ENCODE data around the gene ARPC1B.
A peak's percentile ranks its signal among the peaks of the same experiment; 100 is the strongest.
"Not testable (repeated sequence)": the region's sequence is repeated elsewhere in the genome, so short reads cannot be mapped to it uniquely, and the experiment has no call there.

ARPC1B gene

GRCh38 chr7:99372275-99373090, 2.0 kb upstream of the ARPC1B start:
- no peak for TF ChIP-seq CTCF (IDR thresholded peaks at IDR 0.05; ENCODE audit: unreplicated experiment in 3 of 3)
- Mint-ChIP-seq H3K9me3 (no peaks in the 10 kb centered on the region), H3K27me3 (ENCODE audit: low read depth) (peaks cover 5% of the 10 kb centered on the region), H3K27ac (peak overlapping the region; percentile 63 to 92 (median 82)), H3K4me1 (peaks cover 15% of the 10 kb centered on the region), H3K4me3 (peak overlapping the region; percentile 81 to 86 (median 83)), H3K36me3 (ENCODE audit: low read depth) (peaks cover 4% of the 10 kb centered on the region)

- Mint-ChIP-seq H3K4me1 (peaks cover 15% of the 10 kb centered on the region), H3K27ac (peak overlapping the region; percentile 63 to 92 (median 82)), H3K27me3 (ENCODE audit: low read depth) (peaks cover 5% of the 10 kb centered on the region), H3K4me3 (peak overlapping the region; percentile 81 to 86 (median 83)), H3K36me3 (ENCODE audit: low read depth) (peaks cover 4% of the 10 kb centered on the region), H3K9me3 (no peaks in the 10 kb centered on the region)
- no peak for TF ChIP-seq CTCF (IDR thresholded peaks at IDR 0.05; ENCODE audit: unreplicated experiment in 3 of 3)
These were observed 1.2 kb upstream of the ARPC1B start for GRCh38 chr7:99373091-99374066.

- no peak overlapping the region for H3K27ac Mint-ChIP-seq
- peaks cover 22% of the 10 kb centered on the region for H3K4me1 Mint-ChIP-seq
- no peak for TF ChIP-seq CTCF (IDR thresholded peaks at IDR 0.05; ENCODE audit: unreplicated experiment in 3 of 3)
- H3K36me3 Mint-ChIP-seq (ENCODE audit: low read depth), result peaks cover 4% of the 10 kb centered on the region
- H3K27me3 Mint-ChIP-seq (ENCODE audit: low read depth), result peaks cover 5% of the 10 kb centered on the region
- peak overlapping the region; percentile 54 to 74 (median 61) for H3K4me3 Mint-ChIP-seq
- no peaks in the 10 kb centered on the region for H3K9me3 Mint-ChIP-seq
These were observed 709 bp downstream of the ARPC1B start for GRCh38 chr7:99375070-99375807.

GRCh38 chr7:99379043-99379577, 4.6 kb downstream of the ARPC1B start:
- peaks cover 13% of the 10 kb centered on the region for H3K4me1 Mint-ChIP-seq

GRCh38 chr7:99379693-99380031, 5.1 kb downstream of the ARPC1B start:
- peak overlapping the region; percentile 34 to 85 (median 84) for H3K27ac Mint-ChIP-seq
- peaks cover 13% of the 10 kb centered on the region for H3K4me1 Mint-ChIP-seq
- H3K9me3 Mint-ChIP-seq; H3K27me3 Mint-ChIP-seq (ENCODE audit: low read depth); H3K36me3 Mint-ChIP-seq (ENCODE audit: low read depth): not testable (repeated sequence)
- peak overlapping the region in 2 of 3 experiments; percentile 57 to 60 for H3K4me3 Mint-ChIP-seq

More at GRCh38 chr7:99379043-99379577, 4.6 kb downstream of the ARPC1B start:
- no peaks in the 10 kb centered on the region for H3K9me3 Mint-ChIP-seq
- no peak for TF ChIP-seq CTCF (IDR thresholded peaks at IDR 0.05; ENCODE audit: unreplicated experiment in 3 of 3)
- H3K27me3 Mint-ChIP-seq (ENCODE audit: low read depth), result peaks cover 3% of the 10 kb centered on the region
- H3K4me3 Mint-ChIP-seq, result peak overlapping the region in 1 of 3 experiments; percentile 60
- peak overlapping the region; percentile 4 to 85 (median 59) for H3K27ac Mint-ChIP-seq
- H3K36me3 Mint-ChIP-seq (ENCODE audit: low read depth), result peaks cover 4% of the 10 kb centered on the region
